OCI-LY7 (cell line): ENCODE data around the gene RELCH.

Experiments used
- EZH2phosphoT487 ChIP-seq: fragments of 200-600 bp; sonication (generic); IDR thresholded peaks from 2 replicates; pipeline ENCODE4 v1.6.1; 2018; ENCODE audit warnings: low read depth, borderline replicate concordance, mild to moderate bottlenecking, mixed run types, antibody characterized with exemption, low read length, moderate library complexity, mixed read lengths
- TF ChIP-seq, protein P1 (sequence below): fragments of 200-600 bp; sonication (generic); conservative IDR thresholded peaks from 2 replicates; pipeline ENCODE4 v1.5.1; 2014; ENCODE audit warnings: mild to moderate bottlenecking, antibody characterized with exemption, low read length, moderate library complexity, mixed read lengths

GRCh38 chr18:62328586-62329525 is 141.8 kb downstream of the RELCH start:
- TF ChIP-seq, protein P1, sequence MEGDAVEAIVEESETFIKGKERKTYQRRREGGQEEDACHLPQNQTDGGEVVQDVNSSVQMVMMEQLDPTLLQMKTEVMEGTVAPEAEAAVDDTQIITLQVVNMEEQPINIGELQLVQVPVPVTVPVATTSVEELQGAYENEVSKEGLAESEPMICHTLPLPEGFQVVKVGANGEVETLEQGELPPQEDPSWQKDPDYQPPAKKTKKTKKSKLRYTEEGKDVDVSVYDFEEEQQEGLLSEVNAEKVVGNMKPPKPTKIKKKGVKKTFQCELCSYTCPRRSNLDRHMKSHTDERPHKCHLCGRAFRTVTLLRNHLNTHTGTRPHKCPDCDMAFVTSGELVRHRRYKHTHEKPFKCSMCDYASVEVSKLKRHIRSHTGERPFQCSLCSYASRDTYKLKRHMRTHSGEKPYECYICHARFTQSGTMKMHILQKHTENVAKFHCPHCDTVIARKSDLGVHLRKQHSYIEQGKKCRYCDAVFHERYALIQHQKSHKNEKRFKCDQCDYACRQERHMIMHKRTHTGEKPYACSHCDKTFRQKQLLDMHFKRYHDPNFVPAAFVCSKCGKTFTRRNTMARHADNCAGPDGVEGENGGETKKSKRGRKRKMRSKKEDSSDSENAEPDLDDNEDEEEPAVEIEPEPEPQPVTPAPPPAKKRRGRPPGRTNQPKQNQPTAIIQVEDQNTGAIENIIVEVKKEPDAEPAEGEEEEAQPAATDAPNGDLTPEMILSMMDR, result no peak
- TF ChIP-seq EZH2phosphoT487, result no peak
